Measurements from ENCODE around the gene CCR6.
A peak's percentile ranks its signal among the peaks of the same experiment; 100 is the strongest.
"Not testable (repeated sequence)": the region's sequence is repeated elsewhere in the genome, so short reads cannot be mapped to it uniquely, and the experiment has no call there.

CCR6 gene

DNA sequence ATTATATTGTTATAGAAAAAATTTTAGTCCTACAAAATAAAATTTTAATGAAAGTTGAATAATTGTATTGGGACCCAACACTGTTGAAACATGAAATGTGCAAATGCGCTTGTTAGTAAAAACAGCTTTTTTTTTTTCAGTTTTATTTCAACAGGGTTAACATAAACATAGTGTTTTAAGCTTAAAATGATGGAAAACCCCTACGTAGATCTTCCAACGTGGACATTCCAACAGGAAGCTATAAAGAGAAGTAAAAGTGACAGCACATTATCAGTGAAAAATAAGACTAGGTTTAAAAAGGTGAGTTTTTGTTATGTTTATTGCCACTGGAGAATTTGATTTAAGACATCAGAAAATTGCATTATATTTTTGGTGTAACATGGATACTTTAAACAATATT is 41.4 kb downstream of the CCR6 start:
- no peak overlapping the region for H3K27ac ChIP-seq
- no peak for TF ChIP-seq CTCF (conservative IDR thresholded peaks at IDR 0.05)

GRCh38 chr6:167165858-167166471 is 43.1 kb downstream of the CCR6 start:
- no peak overlapping the region for H3K27ac ChIP-seq
- TF ChIP-seq CTCF (conservative IDR thresholded peaks at IDR 0.05) = no peak

DNA sequence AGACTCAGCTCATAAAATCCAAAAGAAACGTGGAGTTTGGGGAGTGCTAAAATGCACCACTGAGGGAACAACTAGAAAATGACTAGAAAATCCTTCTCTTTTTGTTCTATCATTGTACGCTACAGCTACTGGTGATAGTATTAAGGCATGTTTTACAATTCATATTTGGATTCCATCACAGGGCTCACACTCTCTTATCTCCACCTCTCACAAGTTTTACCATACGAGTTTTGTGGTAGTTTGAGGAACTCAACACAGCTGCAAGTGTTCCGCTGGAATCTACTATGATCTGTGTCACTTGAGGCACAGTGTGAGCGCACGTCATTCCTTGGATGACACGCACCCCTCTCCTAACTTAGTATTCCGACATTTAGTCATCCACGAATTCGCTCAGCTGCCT is 44.8 kb downstream of the CCR6 start:
- H3K27ac ChIP-seq = not testable (repeated sequence)

- H3K27ac ChIP-seq = not testable (repeated sequence)
Observed at GRCh38 chr6:167168296-167168695, 45.4 kb downstream of the CCR6 start.

GRCh38 chr6:167169867-167170266 is 47.0 kb downstream of the CCR6 start:
- not testable (repeated sequence) for H3K27ac ChIP-seq

GRCh38 chr6:167171300-167171699 is 48.4 kb downstream of the CCR6 start:
- not testable (repeated sequence) for H3K27ac ChIP-seq

GRCh38 chr6:167172011-167172410 is 49.1 kb downstream of the CCR6 start:
- not testable (repeated sequence) for H3K27ac ChIP-seq

DNA sequence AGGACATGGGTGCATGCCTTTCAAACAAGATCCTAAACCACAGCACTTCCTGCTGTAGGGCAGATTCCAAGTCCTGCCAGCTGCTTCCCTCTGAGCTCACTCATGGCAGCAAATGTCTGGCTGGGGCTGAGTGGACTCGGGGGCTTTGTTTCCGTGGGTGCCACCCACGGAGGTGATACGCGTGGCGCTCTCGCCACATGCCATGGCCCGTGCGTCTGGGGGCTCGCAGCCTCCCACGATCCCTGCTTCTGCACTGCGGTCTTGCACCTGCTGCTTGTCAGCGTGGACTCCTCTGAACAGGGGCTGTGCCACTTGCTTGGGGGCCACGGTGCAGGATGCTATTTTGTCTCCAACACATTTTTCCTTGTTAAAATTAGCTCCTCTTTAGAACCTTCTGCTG is 54.4 kb downstream of the CCR6 start:
- H3K27ac ChIP-seq = not testable (repeated sequence)

DNA sequence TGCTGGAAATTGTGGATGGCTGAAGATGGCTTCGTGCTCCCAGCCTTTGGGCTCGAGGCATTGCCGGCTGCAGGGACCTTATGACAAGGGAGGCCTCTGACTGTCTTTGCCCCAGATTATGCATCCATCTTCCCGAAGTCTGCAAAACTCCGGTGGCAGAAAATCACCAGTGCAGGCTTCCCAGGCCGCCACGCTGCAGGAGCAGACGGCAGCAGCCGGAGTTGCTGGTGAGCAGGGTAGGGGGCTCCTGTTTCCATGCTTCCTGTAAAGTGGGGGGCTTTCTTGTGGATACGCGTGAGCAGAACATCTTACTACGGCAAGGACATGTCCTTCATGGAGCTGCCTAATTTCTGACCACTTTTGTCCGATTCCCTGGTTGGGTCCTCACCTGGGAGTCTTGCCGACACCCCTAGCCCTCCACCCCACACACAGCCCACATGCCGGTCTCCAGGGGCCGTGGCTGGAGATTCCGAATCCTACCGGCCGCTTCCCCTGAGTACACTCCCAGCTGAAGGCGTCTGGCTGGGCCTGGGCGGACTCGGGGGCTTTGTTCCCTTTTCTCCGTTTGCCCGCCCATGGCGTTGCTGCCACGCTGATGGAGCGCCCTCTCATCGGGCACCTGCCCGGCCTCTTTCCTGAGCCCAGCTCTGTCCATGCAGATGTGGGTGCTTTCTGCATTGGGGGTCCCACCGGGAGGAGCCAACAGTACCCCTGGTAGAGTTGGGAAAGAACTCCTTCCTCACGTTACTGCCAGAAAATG is 56.2 kb downstream of the CCR6 start:
- not testable (repeated sequence) for H3K27ac ChIP-seq

DNA sequence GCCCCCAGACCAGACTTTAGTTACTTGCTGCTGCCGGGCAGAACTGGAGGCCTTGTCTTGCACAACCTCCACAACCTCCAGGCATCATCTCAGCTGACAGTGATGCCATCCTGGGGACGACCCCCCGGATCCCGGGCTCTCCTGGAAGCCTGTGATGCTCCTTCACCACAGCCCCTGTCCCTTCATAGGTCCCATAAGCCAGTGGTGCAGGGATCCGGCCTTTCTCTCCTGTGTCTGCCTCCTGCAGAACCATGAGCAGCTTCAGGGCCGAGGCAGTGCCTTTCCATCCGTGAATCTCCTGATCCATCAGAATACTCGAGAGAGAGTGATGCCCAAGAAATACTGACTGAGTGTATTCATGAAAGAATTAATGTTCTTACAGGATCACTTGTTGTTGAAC is 57.2 kb downstream of the CCR6 start:
- H3K27ac ChIP-seq = not testable (repeated sequence)

DNA sequence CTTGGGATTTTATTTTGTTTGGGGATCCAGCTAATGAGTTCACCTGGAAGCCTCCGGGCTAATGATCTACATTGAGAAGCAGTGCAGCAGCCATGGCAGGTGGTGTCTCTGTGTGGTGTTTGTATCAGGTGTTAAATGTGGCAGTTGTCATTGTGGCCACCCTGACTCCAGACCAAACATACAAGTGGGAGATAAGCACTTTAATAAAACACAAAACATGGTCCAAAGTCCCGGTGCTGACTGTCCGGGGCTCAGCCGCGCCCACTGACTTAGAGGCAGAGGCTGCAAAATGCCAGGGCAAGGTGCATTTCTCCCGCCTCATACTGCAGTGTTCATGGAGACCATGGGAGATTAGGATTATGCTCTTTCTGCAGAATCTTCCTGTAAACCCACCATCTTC is 58.5 kb downstream of the CCR6 start:
- not testable (repeated sequence) for H3K27ac ChIP-seq

- not testable (repeated sequence) for H3K27ac ChIP-seq
- TF ChIP-seq CTCF (conservative IDR thresholded peaks at IDR 0.05) = peak; percentile 41
Observed at GRCh38 chr6:167182913-167183314, 60.0 kb downstream of the CCR6 start.

DNA sequence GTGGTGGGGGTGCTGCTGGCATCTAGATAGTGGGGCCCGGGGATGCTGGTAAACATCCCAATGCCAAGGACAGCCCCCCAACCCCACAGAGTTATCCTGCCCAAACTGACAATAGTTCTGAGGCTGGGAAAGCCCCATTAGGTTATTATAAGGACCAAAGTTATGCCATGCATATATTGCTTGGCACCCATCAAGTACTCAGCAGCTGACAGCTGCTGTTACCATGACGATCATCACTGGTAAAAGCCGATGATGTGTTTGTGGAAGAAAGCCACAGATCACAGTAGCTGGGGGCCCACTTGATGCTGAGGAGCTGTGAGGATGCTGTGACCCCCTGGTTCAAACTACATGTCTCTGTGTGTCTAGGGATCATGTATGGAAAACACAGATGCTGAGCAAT is 62.2 kb downstream of the CCR6 start:
- not testable (repeated sequence) for H3K27ac ChIP-seq

GRCh38 chr6:167187275-167187674 is 64.4 kb downstream of the CCR6 start:
- H3K27ac ChIP-seq = not testable (repeated sequence)
